ENCODE data around the gene MYBBP1A.

Gene MYBBP1A

GRCh38 chr17:4576729-4577322 is 21.6 kb upstream of the MYBBP1A start:
- TF ChIP-seq ZNF274 (IDR thresholded peaks at IDR 0.05; ENCODE audit: low read depth, low read length) (no peak), YY1 (IDR thresholded peaks at IDR 0.05; ENCODE audit: insufficient read depth, insufficient read length) (no peak)
- DNase-seq (ENCODE audit: low read depth, low spot score): peak; percentile 65
- H3K9me3 ChIP-seq (ENCODE audit: insufficient read depth, low read length): no peaks in the 10 kb centered on the region
- peak overlapping the region; percentile 64 for H3K9ac ChIP-seq (ENCODE audit: insufficient read length, low read depth)
- H3K4me1 ChIP-seq (ENCODE audit: insufficient read depth, insufficient read length): peaks cover 24% of the 10 kb centered on the region
- no peaks in the 10 kb centered on the region for H3K36me3 ChIP-seq (ENCODE audit: insufficient read depth, insufficient read length, low read length)
- no peaks in the 10 kb centered on the region for H3K27me3 ChIP-seq (ENCODE audit: insufficient read depth, insufficient read length)
- H3K4me3 ChIP-seq (ENCODE audit: insufficient read length, low read depth): no peak overlapping the region

- no peak for DNase-seq (ENCODE audit: low read depth, low spot score)
- Histone ChIP-seq H3K9ac (ENCODE audit: insufficient read length, low read depth) (peak overlapping the region; percentile 64), H3K9me3 (ENCODE audit: insufficient read depth, low read length) (no peaks in the 10 kb centered on the region), H3K36me3 (ENCODE audit: insufficient read depth, insufficient read length, low read length) (no peaks in the 10 kb centered on the region), H3K4me1 (ENCODE audit: insufficient read depth, insufficient read length) (peaks cover 20% of the 10 kb centered on the region), H3K27me3 (ENCODE audit: insufficient read depth, insufficient read length) (no peaks in the 10 kb centered on the region), H3K4me3 (ENCODE audit: insufficient read length, low read depth) (no peak overlapping the region)
- TF ChIP-seq YY1 (IDR thresholded peaks at IDR 0.05; ENCODE audit: insufficient read depth, insufficient read length): no peak
- no peak for TF ChIP-seq SUZ12 (IDR thresholded peaks at IDR 0.05; ENCODE audit: extremely low read depth, insufficient read depth, insufficient read length)
- TF ChIP-seq ZNF274 (IDR thresholded peaks at IDR 0.05; ENCODE audit: low read depth, low read length): no peak
Observed at GRCh38 chr17:4576161-4576558, 21.0 kb upstream of the MYBBP1A start.

- DNase-seq (ENCODE audit: low read depth, low spot score): no peak
- no peak for TF ChIP-seq YY1 (IDR thresholded peaks at IDR 0.05; ENCODE audit: insufficient read depth, insufficient read length)
- no peak for TF ChIP-seq SUZ12 (IDR thresholded peaks at IDR 0.05; ENCODE audit: extremely low read depth, insufficient read depth, insufficient read length)
- no peak for TF ChIP-seq ZNF274 (IDR thresholded peaks at IDR 0.05; ENCODE audit: low read depth, low read length)
- H3K9me3 ChIP-seq (ENCODE audit: insufficient read depth, low read length): no peaks in the 10 kb centered on the region
- H3K27me3 ChIP-seq (ENCODE audit: insufficient read depth, insufficient read length): no peaks in the 10 kb centered on the region
- no peak overlapping the region for H3K4me3 ChIP-seq (ENCODE audit: insufficient read length, low read depth)
- H3K9ac ChIP-seq (ENCODE audit: insufficient read length, low read depth): no peak overlapping the region
- peaks cover 17% of the 10 kb centered on the region for H3K4me1 ChIP-seq (ENCODE audit: insufficient read depth, insufficient read length)
- H3K36me3 ChIP-seq (ENCODE audit: insufficient read depth, insufficient read length, low read length): no peaks in the 10 kb centered on the region
Observed at GRCh38 chr17:4574448-4575045, 19.4 kb upstream of the MYBBP1A start.

- Histone ChIP-seq H3K4me1 (ENCODE audit: insufficient read depth, insufficient read length) (peaks cover 17% of the 10 kb centered on the region), H3K9me3 (ENCODE audit: insufficient read depth, low read length) (no peaks in the 10 kb centered on the region), H3K9ac (ENCODE audit: insufficient read length, low read depth) (no peak overlapping the region), H3K27me3 (ENCODE audit: insufficient read depth, insufficient read length) (no peaks in the 10 kb centered on the region), H3K36me3 (ENCODE audit: insufficient read depth, insufficient read length, low read length) (no peaks in the 10 kb centered on the region), H3K4me3 (ENCODE audit: insufficient read length, low read depth) (no peak overlapping the region)
- TF ChIP-seq SUZ12 (IDR thresholded peaks at IDR 0.05; ENCODE audit: extremely low read depth, insufficient read depth, insufficient read length) (no peak), ZNF274 (IDR thresholded peaks at IDR 0.05; ENCODE audit: low read depth, low read length) (no peak), YY1 (IDR thresholded peaks at IDR 0.05; ENCODE audit: insufficient read depth, insufficient read length) (no peak)
- DNase-seq (ENCODE audit: low read depth, low spot score): no peak
Observed at GRCh38 chr17:4573669-4574068, 18.5 kb upstream of the MYBBP1A start.

- no peaks in the 10 kb centered on the region for H3K27me3 ChIP-seq (ENCODE audit: insufficient read depth, insufficient read length)
- no peak for DNase-seq (ENCODE audit: low read depth, low spot score)
- TF ChIP-seq YY1 (IDR thresholded peaks at IDR 0.05; ENCODE audit: insufficient read depth, insufficient read length) (no peak), SUZ12 (IDR thresholded peaks at IDR 0.05; ENCODE audit: extremely low read depth, insufficient read depth, insufficient read length) (no peak), ZNF274 (IDR thresholded peaks at IDR 0.05; ENCODE audit: low read depth, low read length) (no peak)
- no peaks in the 10 kb centered on the region for H3K9me3 ChIP-seq (ENCODE audit: insufficient read depth, low read length)
- H3K36me3 ChIP-seq (ENCODE audit: insufficient read depth, insufficient read length, low read length): no peaks in the 10 kb centered on the region
- peaks cover 17% of the 10 kb centered on the region for H3K4me1 ChIP-seq (ENCODE audit: insufficient read depth, insufficient read length)
- no peak overlapping the region for H3K4me3 ChIP-seq (ENCODE audit: insufficient read length, low read depth)
- H3K9ac ChIP-seq (ENCODE audit: insufficient read length, low read depth): no peak overlapping the region
Observed at GRCh38 chr17:4573115-4573514, 17.9 kb upstream of the MYBBP1A start.

GRCh38 chr17:4572131-4572530 is 16.9 kb upstream of the MYBBP1A start:
- H3K4me1 ChIP-seq (ENCODE audit: insufficient read depth, insufficient read length): peaks cover 12% of the 10 kb centered on the region
- no peak for DNase-seq (ENCODE audit: low read depth, low spot score)
- no peaks in the 10 kb centered on the region for H3K36me3 ChIP-seq (ENCODE audit: insufficient read depth, insufficient read length, low read length)
- H3K27me3 ChIP-seq (ENCODE audit: insufficient read depth, insufficient read length): no peaks in the 10 kb centered on the region
- no peaks in the 10 kb centered on the region for H3K9me3 ChIP-seq (ENCODE audit: insufficient read depth, low read length)
- H3K4me3 ChIP-seq (ENCODE audit: insufficient read length, low read depth): no peak overlapping the region
- TF ChIP-seq SUZ12 (IDR thresholded peaks at IDR 0.05; ENCODE audit: extremely low read depth, insufficient read depth, insufficient read length): no peak
- TF ChIP-seq YY1 (IDR thresholded peaks at IDR 0.05; ENCODE audit: insufficient read depth, insufficient read length): no peak
- H3K9ac ChIP-seq (ENCODE audit: insufficient read length, low read depth): no peak overlapping the region

GRCh38 chr17:4569591-4569990 is 14.4 kb upstream of the MYBBP1A start:
- TF ChIP-seq YY1 (IDR thresholded peaks at IDR 0.05; ENCODE audit: insufficient read depth, insufficient read length) (no peak), SUZ12 (IDR thresholded peaks at IDR 0.05; ENCODE audit: extremely low read depth, insufficient read depth, insufficient read length) (no peak), ZNF274 (IDR thresholded peaks at IDR 0.05; ENCODE audit: low read depth, low read length) (no peak)
- Histone ChIP-seq H3K36me3 (ENCODE audit: insufficient read depth, insufficient read length, low read length) (no peaks in the 10 kb centered on the region), H3K4me1 (ENCODE audit: insufficient read depth, insufficient read length) (peaks cover 2% of the 10 kb centered on the region), H3K9me3 (ENCODE audit: insufficient read depth, low read length) (no peaks in the 10 kb centered on the region), H3K27me3 (ENCODE audit: insufficient read depth, insufficient read length) (no peaks in the 10 kb centered on the region), H3K4me3 (ENCODE audit: insufficient read length, low read depth) (no peak overlapping the region), H3K9ac (ENCODE audit: insufficient read length, low read depth) (no peak overlapping the region)
- DNase-seq (ENCODE audit: low read depth, low spot score): no peak
